DND-41 (cell line): Measurements from ENCODE around the gene IGLL1.

Source experiments
- ATAC-seq: fragments of 200-7000 bp; cut with Tn5 transposase; 3 replicates; pipeline ENCODE4 v1.9.1; 2021; ENCODE audit warnings: low read depth; ENCODE audit not compliant: insufficient read depth
- DNase-seq: peaks from one replicate; pipeline ENCODE4 v3.0.0-alpha.2; 2020
- H2AFZ ChIP-seq: 2 replicates; pipeline ENCODE4 v1.6.0; 2012; ENCODE audit warnings: low read depth, low read length
- H3K27ac ChIP-seq: 2 replicates; pipeline ENCODE4 v1.5.1; 2012; ENCODE audit warnings: low read length, inconsistent platforms
- H3K27me3 ChIP-seq: fragments of 200-600 bp; sonication (generic); 2 replicates; pipeline ENCODE4 v1.6.0; 2012; ENCODE audit warnings: low read length, mild to moderate bottlenecking, inconsistent platforms; ENCODE audit not compliant: insufficient read depth, poor library complexity
- H3K36me3 ChIP-seq: 2 replicates; pipeline ENCODE4 v1.5.1; 2012; ENCODE audit warnings: low read length, inconsistent platforms; ENCODE audit not compliant: insufficient read depth
- H3K4me1 ChIP-seq: 2 replicates; pipeline ENCODE4 v1.5.1; 2012; ENCODE audit warnings: mild to moderate bottlenecking, low read length; ENCODE audit not compliant: insufficient read depth
- H3K4me2 ChIP-seq: 2 replicates; pipeline ENCODE4 v1.6.0; 2012; ENCODE audit warnings: mild to moderate bottlenecking, moderate library complexity, low read length, inconsistent platforms; ENCODE audit not compliant: insufficient read depth
- H3K4me3 ChIP-seq, 2 experiments: fragments of 200-600 bp in 1 of 2; shearing (Covaris generic) in 1 of 2; 2 replicates each; pipeline ENCODE4 v1.5.1; 2012 to 2016; ENCODE audit warnings: inconsistent platforms in 2 of 2, low read length in 2 of 2, mild to moderate bottlenecking in 2 of 2, low read depth in 1 of 2, moderate library complexity in 1 of 2
- H3K79me2 ChIP-seq: 2 replicates; pipeline ENCODE4 v1.6.0; 2012; ENCODE audit warnings: low read length, inconsistent platforms; ENCODE audit not compliant: insufficient read depth
- H3K9ac ChIP-seq: 2 replicates; pipeline ENCODE4 v1.6.0; 2012; ENCODE audit warnings: low read depth, mild to moderate bottlenecking, inconsistent platforms, low read length, moderate library complexity
- H3K9me3 ChIP-seq: 2 replicates; pipeline ENCODE4 v1.5.1; 2012; ENCODE audit warnings: low read length, moderate library complexity, mild to moderate bottlenecking, inconsistent platforms; ENCODE audit not compliant: insufficient read depth, severe bottlenecking
- H4K20me1 ChIP-seq: 2 replicates; pipeline ENCODE4 v1.6.0; 2012; ENCODE audit warnings: low read length; ENCODE audit not compliant: insufficient read depth
- EZH2 ChIP-seq: IDR thresholded peaks from 3 replicates; pipeline ENCODE4 v1.6.1; 2012; ENCODE audit warnings: borderline replicate concordance, low read depth, mild to moderate bottlenecking, moderate library complexity, low read length, inconsistent platforms; ENCODE audit not compliant: severe bottlenecking
- TF ChIP-seq, protein P1 (sequence below): IDR thresholded peaks from 2 replicates; pipeline ENCODE4 v1.5.1; 2012; ENCODE audit warnings: borderline replicate concordance, low read length, moderate library complexity, mild to moderate bottlenecking; ENCODE audit not compliant: poor library complexity, severe bottlenecking; ENCODE audit errors: extremely low read depth

IGLL1 gene

DNA sequence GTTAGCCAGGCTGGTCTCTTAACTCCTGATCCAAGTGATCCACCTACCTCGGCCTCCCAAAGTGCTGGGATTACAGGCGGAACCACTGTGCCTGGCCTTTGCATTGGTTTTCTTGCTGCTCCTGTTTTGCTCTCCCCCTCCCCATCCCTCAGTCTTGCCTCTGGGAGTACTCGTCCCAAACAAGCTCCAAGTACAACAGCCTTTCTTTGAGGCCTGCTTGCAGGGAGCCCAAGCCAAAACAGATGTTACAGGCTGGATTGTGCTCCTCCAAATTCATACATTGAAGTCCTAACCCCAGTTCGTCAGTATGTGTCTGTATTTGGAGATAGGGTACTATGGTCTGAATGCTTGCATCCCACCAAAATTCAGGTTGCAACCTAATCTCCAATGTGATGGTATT lies 8.6 kb downstream of the IGLL1 start:
- H3K4me1 ChIP-seq: peaks cover 17% of the 10 kb centered on the region
- H3K27me3 ChIP-seq: peaks cover 13% of the 10 kb centered on the region
- H4K20me1 ChIP-seq: peaks cover 8% of the 10 kb centered on the region; the same call in 1 of the 2 replicates
- H3K36me3 ChIP-seq: no peaks in the 10 kb centered on the region; the same call in 1 of the 2 replicates
- no peak for ATAC-seq
- no peak overlapping the region for H3K9ac ChIP-seq
- no peak overlapping the region for H3K4me3 ChIP-seq
- no peak overlapping the region for H2AFZ ChIP-seq
- TF ChIP-seq, protein P1, sequence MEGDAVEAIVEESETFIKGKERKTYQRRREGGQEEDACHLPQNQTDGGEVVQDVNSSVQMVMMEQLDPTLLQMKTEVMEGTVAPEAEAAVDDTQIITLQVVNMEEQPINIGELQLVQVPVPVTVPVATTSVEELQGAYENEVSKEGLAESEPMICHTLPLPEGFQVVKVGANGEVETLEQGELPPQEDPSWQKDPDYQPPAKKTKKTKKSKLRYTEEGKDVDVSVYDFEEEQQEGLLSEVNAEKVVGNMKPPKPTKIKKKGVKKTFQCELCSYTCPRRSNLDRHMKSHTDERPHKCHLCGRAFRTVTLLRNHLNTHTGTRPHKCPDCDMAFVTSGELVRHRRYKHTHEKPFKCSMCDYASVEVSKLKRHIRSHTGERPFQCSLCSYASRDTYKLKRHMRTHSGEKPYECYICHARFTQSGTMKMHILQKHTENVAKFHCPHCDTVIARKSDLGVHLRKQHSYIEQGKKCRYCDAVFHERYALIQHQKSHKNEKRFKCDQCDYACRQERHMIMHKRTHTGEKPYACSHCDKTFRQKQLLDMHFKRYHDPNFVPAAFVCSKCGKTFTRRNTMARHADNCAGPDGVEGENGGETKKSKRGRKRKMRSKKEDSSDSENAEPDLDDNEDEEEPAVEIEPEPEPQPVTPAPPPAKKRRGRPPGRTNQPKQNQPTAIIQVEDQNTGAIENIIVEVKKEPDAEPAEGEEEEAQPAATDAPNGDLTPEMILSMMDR: no peak
- no peak for TF ChIP-seq EZH2
- H3K9me3 ChIP-seq: no peaks in the 10 kb centered on the region
- H3K4me2 ChIP-seq: no peak overlapping the region
- peaks cover 4% of the 10 kb centered on the region; the same call in 1 of the 2 replicates for H3K79me2 ChIP-seq
- no peak for DNase-seq
- no peak overlapping the region for H3K27ac ChIP-seq

DNA sequence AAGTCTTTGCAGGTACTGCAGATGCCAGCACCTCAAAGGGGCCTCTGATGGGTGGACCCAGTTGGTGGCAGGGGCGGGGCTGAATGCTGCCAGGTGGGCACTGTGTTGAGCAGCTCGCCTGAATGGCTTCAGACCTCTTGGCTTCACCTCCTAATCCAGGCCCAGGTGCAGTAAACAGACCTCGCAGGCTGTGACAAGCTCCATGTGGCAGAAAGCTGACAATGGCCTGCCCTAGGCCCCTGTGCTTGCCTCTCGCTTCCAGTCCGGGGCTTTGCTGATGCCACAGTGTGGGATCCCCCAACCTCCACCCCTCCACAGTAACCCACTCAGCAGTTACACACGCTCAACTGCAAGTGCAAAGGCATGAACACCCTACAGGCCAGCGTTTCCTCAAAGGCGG lies 9.4 kb downstream of the IGLL1 start:
- no peak overlapping the region for H2AFZ ChIP-seq
- DNase-seq: peak; percentile 35

DNA sequence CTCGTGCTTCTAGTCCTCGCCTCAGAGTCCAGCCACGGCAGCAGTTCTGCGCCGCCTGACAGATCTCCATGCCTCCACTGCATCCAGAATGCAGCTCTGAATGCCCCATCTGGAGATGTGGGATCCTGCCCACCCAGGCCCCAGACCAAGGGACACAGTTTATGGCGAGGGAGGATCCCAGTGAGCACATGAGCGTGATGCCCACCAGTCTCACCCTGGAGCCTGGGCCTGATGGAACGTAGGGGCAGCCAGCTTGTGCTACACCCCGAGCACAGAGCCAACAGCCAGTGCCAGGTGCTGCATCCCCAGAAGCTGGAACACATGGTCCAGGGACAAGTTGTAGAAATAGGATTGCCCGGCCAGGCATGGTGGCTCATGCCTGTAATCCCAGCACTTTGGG lies 10.4 kb downstream of the IGLL1 start:
- H4K20me1 ChIP-seq: peaks cover 9% of the 10 kb centered on the region; the same call in 1 of the 2 replicates
- no peak overlapping the region for H3K4me2 ChIP-seq
- H3K4me1 ChIP-seq: peaks cover 25% of the 10 kb centered on the region
- no peak overlapping the region for H2AFZ ChIP-seq
- H3K27me3 ChIP-seq: peaks cover 26% of the 10 kb centered on the region
- no peak overlapping the region for H3K4me3 ChIP-seq
- DNase-seq: peak; percentile 2
- no peak overlapping the region for H3K9ac ChIP-seq
- H3K36me3 ChIP-seq: no peaks in the 10 kb centered on the region; the same call in 1 of the 2 replicates
- no peak for ATAC-seq
- no peaks in the 10 kb centered on the region for H3K9me3 ChIP-seq
- H3K79me2 ChIP-seq: peaks cover 3% of the 10 kb centered on the region; the same call in 1 of the 2 replicates
- H3K27ac ChIP-seq: no peak overlapping the region; the same call in 1 of the 2 replicates
- TF ChIP-seq EZH2: no peak
- TF ChIP-seq, protein P1: no peak

More for the DNA sequence above, 9.4 kb downstream of the IGLL1 start:
- peak overlapping the region; percentile 25; the same call in 1 of the 2 replicates for H3K27ac ChIP-seq
- peaks cover 21% of the 10 kb centered on the region for H3K27me3 ChIP-seq
- peaks cover 19% of the 10 kb centered on the region for H3K4me1 ChIP-seq
- no peak overlapping the region for H3K9ac ChIP-seq
- peaks cover 3% of the 10 kb centered on the region; the same call in 1 of the 2 replicates for H3K79me2 ChIP-seq
- no peaks in the 10 kb centered on the region for H3K9me3 ChIP-seq
- no peaks in the 10 kb centered on the region; the same call in 1 of the 2 replicates for H3K36me3 ChIP-seq
- ATAC-seq: peak; percentile 15
- peaks cover 8% of the 10 kb centered on the region; the same call in 1 of the 2 replicates for H4K20me1 ChIP-seq
- H3K4me2 ChIP-seq: no peak overlapping the region
- TF ChIP-seq, protein P1: no peak
- no peak for TF ChIP-seq EZH2
- no peak overlapping the region for H3K4me3 ChIP-seq
